Left renal pelvis (tissue), 4 donors: ENCODE measurements around the gene GSKIP. TPM values are rescaled to one million over a fixed set of nuclear protein-coding genes. Genes with fewer than 3 reads are reported as not detected.

Experiments used
- DNase-seq, 4 donors: peaks; one replicate each; pipeline ENCODE4 v3.0.0-alpha.2; 2013; ENCODE audit warnings: low read depth in 4 of 4, low spot score in 3 of 4
- polyA plus RNA-seq, 4 donors: library from polyadenylated mRNA; unstranded; fragments of 120-200 nt; gene quantifications; one replicate each; pipeline ENCODE4 v1.2.1, GENCODE V29; 2013; ENCODE audit not compliant: insufficient read length in 4 of 4

Gene GSKIP
- polyA plus RNA-seq, 4 donors, result 20.2 to 32.6 (median 31.1) TPM

GRCh38 chr14:96413526-96413925, 50.2 kb downstream of the GSKIP start:
- DNase-seq, result no peak

GRCh38 chr14:96415559-96415958, 52.2 kb downstream of the GSKIP start:
- no peak for DNase-seq

GRCh38 chr14:96416292-96416691, 53.0 kb downstream of the GSKIP start:
- no peak for DNase-seq

GRCh38 chr14:96417254-96417653, 53.9 kb downstream of the GSKIP start:
- DNase-seq, result no peak

GRCh38 chr14:96418075-96418474, 54.7 kb downstream of the GSKIP start:
- no peak for DNase-seq

GRCh38 chr14:96421236-96421635, 57.9 kb downstream of the GSKIP start:
- DNase-seq, result no peak

- DNase-seq, result no peak
These were observed 59.7 kb downstream of the GSKIP start for GRCh38 chr14:96422992-96423391.

GRCh38 chr14:96423446-96424108, 60.3 kb downstream of the GSKIP start:
- DNase-seq, result no peak

- peak; percentile 52 to 65 (median 60) for DNase-seq
These were observed 61.0 kb downstream of the GSKIP start for GRCh38 chr14:96424109-96424989.

GRCh38 chr14:96434040-96434439, 70.7 kb downstream of the GSKIP start:
- no peak for DNase-seq

Other genes with a start within 250 kb of the GSKIP start
- gene BDKRB2, start 158.7 kb upstream of the GSKIP start, polyA plus RNA-seq, result 1 to 10 TPM; 3.3 to 4.2 (median 3.4) TPM
- gene BDKRB1, start 107.3 kb upstream of the GSKIP start, polyA plus RNA-seq, result under 1 TPM in 3 of 4 donors, not detected in 1; 0.20 to 0.76 (median 0.40) TPM
- 10 to 100 TPM; 23.3 to 36.1 (median 30.6) TPM for gene ATG2B, start 185 bp upstream of the GSKIP start, polyA plus RNA-seq
- 1 to 10 TPM in 3 of 4 donors, under 1 TPM in 1; 0.46 to 5.8 (median 5.3) TPM for gene AK7, start 28.6 kb downstream of the GSKIP start, polyA plus RNA-seq
- gene PAPOLA, start 138.9 kb downstream of the GSKIP start, polyA plus RNA-seq, result 100 to 1,000 TPM; 183 to 245 (median 225) TPM